DLD1 (cell line): ENCODE results near the gene LEFTY2.
"Not testable (repeated sequence)": the region's sequence is repeated elsewhere in the genome, so short reads cannot be mapped to it uniquely, and the experiment has no call there.

ENCODE experiments used
- in situ Hi-C: cut with HindIII; loops from 2 replicates; pipeline ENCODE4 v1.10.0; 2017; ENCODE audit warnings: low sequenced_read_pairs

LEFTY2 gene

GRCh38 chr1:225931270-225932136 is 9.5 kb downstream of the LEFTY2 start:
- in situ Hi-C loops = no loop called here

DNA sequence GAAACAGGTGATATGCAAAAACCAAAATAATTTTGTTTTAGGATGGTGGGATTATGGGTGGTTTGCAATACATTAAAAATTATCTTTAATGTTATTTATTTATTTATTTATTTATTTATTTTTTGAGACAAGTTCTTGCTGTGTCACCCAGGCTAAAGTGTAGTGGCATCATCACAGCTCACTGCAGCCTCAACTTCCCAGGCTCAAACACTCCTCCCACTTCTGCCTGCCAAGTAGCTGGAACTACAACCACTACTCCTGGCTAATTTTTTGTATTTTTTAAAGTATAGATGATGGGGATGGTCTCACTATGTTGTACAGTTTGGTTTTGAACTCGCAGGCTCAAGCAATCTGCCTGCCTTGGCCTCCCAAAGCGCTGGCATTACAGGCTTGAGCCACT is 10.5 kb downstream of the LEFTY2 start:
- in situ Hi-C loops = no loop called here

- in situ Hi-C loops = not testable (repeated sequence)
These were observed 11.6 kb downstream of the LEFTY2 start for GRCh38 chr1:225929462-225929861.

GRCh38 chr1:225928186-225929175 is 12.5 kb downstream of the LEFTY2 start:
- in situ Hi-C loops = no loop called here

DNA sequence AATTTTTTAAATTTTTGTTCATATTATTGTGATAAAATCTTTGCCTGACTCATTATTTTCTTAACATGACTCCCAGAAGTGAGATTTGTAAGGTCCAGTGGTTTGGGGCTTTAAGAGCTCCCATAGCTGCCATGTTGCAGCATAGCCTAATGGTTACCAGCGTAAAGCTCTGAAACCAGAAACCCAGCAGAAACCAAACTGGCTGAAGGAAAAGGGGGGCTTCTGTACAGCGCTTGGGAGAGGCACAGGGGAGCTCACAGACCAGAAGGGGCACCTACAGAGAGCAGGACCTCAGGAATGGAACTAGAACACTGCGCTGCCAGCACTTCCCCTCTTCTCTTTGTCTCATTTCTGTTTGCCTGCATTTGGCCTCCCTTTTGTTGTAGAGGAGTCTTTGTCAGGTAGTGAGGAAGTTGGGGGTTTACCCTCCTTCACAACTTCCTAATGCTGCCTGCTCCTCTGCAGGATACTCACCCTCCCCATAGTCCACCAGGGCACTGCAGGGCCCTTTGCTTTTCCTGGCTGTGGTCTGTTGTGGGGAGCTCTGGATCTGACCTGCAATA is 14.4 kb downstream of the LEFTY2 start:
- in situ Hi-C loops = no loop called here

DNA sequence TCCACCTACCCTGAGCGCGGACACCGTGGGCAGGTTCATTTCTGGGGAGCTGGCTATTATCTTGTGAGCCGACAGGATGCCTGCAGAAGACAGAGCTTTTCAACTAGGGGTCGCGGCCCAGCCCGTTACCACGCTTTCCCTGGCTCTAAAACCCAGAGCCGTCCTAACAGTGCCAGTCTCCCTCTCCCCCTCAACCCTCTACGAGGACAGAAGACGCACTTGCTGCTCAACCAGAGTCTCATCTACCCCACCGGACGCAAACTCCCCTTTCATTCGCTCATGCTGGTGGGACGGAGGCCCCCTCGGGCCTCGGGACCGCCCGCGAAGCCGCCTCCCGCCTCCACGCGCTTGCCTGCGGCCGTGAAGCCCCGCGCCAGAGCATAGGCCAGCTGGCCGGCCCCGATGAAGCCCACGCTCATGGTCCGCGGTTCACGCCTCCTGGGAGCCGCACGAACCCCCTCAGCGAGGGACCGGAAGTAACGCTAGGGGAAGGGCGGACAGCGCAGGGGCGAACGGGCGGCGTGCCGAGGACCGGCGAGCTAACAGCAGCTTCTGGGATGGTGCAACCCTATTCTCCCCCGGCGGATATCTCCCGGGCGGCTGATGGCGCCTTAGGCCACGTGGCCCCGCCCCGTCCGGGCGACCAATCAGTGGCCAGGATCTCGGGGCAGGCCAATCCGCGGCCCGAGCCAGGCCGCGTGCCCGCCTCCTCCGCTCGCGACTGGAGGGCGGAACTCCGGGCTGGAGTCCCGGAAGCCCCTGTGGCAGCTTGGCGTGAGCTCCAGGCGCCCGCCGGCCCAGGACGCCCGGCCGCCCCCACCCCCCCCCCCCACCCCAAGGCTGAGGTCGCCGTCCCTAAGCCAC is 17.1 kb downstream of the LEFTY2 start, which contains the start of gene PYCR2:
Gene PYCR2, minus strand, starts transcription at position 559 of the 864 bp plus-strand sequence. Its CDS starts 140 bp downstream, at position 419.
- in situ Hi-C loops = no loop called here

DNA sequence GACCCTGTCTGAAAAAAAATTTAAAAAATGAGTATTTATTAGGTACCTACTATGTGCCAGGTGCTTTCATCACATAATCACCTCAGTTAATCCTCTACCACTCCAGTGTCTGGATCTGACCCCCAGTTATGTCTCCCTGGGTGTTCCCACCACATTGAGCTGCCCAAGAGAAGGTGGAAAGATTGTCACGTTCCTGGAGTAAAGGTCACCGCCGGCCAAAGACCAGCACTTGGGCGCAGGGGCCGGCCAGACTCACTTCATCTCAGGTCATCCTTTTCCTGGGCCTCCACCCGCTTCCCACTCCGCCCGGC is 17.7 kb downstream of the LEFTY2 start:
- in situ Hi-C loops = no loop called here

DNA sequence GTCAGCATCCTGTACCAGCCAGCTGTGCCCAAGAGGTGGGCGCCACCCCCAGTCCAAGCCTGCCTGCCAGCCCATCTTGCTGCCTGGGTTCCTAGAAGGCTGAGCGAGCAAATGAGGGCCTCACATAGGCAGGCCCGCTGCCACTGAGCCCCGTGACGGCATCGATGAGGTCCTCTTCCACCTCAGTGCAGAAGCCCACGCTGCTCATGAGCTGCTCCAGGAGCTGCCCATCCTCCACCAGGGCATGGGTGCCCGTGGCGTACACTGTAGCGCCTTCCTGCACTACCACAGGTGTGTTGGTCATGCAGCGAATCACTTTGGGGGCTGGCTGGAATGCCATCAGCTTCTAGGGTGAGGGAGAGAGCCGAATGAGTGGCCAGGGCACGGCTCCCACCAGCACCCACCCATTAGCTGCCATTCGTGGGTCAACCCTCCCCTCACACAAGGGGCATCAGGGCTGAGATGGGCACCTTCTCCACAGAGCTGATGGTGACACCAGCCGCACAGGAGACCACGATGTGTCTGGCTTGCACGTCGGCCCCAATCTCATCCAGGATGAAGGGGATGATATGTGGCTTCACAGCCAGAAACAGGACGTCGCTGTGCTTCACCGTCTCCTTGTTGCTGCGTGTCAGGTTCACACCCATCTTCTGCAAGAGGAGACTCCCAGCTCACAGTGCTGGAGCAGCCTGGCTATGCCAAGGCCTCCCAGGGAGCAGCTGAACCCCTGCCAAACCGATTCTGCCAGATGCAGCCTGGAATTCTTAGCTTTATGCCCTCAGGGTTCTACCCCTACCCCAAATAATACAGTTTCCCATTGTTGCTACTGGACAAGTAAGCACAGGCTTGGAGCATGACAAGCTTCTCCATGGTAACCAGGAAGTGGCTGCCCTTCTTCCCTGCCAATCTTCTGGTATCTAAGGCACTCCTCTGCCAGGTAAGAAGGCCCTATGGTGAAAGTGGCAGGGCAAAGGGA is 19.0 kb downstream of the LEFTY2 start:
- in situ Hi-C loops = no loop called here

DNA sequence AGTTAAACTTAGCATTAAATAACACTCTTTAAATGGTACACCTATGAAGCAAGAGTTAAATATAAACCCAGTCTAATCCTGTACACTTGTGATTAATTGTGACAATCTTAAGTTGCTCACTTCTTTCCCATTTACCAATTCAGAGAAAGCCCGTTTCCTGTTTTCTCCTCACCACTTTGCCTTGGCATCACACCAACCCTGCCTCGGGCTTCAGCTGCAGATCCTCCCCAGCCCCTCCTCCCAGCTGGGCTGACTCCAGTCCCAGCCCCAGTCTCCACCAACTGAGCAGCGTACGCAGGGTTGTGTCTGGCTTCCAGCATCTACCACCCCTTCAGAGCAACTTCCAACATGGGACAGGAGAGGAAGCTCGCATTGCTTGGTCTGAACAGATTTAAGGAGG is 21.1 kb downstream of the LEFTY2 start:
- in situ Hi-C loops = no loop called here

GRCh38 chr1:225918280-225918679 is 22.7 kb downstream of the LEFTY2 start:
- in situ Hi-C loops = no loop called here

DNA sequence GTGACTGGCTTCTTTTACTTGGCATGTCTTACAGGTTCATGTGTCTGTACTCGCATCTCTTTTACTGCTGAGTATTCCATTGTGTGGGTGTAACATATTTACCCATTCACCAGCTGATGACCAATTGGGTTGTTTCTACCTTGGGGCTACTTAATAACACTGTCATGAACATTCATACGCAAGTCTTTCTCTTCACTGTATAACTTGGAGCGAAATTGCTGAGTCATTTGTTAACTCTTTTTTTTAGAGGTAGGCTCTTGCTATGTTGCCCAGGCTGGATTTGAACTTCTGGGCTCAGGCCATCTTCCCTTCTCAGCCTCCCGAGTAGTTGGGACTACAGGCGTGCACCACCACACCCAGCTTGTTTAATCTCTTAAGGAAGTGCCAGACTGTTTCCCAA is 23.5 kb downstream of the LEFTY2 start:
- in situ Hi-C loops = no loop called here

DNA sequence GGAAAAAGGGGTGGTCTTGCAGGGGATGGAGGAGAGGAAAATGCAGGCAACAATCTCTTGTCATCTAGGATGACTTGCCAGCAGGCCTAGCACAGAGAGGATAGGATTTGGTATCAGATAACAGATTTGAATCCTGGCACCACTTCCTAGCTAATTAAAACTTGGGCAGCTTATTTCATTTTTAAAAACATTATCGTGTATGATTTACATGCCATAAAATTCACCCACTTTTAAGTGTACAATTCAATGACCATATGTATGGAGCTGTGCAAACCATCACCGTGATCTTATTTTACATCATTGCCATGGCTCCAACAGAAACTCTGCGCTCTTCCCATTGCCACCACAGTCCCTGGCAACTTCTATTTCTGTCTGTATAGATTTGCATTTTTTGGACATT is 23.9 kb downstream of the LEFTY2 start:
- in situ Hi-C loops = no loop called here

DNA sequence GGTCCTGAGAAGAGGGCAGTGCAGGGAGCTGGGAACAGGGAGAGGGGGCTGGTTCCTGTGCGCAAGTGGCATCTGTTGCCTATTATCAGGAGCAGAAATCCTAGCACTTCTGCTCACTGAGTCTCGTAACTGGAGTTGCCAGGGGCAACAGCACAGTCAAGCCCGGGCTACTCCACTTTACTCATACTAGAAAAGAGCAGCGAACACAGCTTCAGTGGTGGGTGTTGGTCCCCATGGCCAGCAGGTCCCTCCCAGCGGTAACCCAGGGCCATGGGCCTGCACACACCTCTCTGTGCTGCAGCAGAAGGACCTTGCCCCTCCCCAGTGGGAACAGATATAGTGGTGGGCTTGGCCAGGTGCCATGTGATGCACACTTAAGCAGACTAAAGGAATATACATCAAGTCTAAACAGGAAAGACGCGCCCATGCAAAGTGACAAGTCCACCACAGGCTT is 25.5 kb downstream of the LEFTY2 start:
- in situ Hi-C loops = no loop called here

DNA sequence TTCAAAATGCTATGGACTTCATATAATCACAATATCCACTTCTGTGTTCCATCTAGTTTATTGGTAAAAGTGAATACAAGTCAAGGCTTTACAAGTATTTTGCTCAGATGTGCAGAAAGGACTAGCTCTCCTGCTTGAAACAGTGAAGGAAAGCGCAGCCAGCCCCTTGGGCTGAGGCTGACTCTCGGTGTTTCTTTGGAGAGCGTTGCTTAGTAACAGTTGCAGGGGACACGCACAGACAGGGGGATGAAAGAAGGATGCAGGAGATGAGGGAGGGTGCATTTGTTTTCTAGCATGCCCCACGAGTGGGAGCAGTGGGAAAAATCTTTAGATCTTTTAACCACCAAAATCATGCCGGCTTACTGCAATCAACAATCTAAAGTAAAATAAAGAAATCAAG is 26.1 kb downstream of the LEFTY2 start:
- in situ Hi-C loops = no loop called here

DNA sequence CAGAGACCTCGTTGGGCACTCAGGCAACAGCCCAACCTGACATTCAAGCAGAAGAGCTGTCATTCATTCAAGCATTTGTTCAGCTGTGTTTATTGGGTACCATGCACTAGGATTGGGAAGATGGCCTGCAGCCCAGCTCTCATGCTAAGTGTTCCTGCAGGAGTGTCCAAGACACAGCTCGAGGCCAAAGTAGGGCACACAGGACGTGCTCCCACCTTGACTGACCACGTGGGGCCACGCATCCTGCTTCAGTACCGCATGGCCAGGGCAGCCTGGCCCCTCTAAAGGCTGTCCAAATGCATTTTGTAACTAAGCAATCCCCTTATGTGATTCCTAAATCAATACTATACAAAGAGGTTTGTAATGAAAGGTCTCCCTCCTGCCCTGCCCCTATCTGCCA is 26.6 kb downstream of the LEFTY2 start:
- in situ Hi-C loops = no loop called here

- in situ Hi-C loops = no loop called here
These were observed 29.6 kb downstream of the LEFTY2 start for GRCh38 chr1:225911191-225912130.

- in situ Hi-C loops = no loop called here
These were observed 31.5 kb downstream of the LEFTY2 start for GRCh38 chr1:225909477-225909876.

DNA sequence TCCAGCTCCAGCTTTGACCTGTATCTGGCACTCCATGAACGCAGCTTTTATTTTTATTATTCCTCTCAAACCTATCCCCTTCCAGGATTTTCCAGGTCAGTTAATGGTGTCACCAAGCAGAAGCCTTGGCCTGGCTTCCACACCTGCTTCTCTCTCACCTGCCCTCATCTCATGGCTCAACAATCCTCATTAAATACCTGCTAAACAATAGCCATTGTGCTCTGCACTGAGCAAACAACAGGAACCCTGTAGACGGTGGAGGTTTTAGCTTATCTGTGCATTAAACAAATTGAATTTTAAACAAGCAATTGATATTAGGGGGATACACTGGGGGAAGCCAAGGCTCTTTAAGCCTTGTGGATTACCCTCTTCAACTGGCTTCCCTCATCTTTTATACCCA is 32.2 kb downstream of the LEFTY2 start:
- in situ Hi-C loops = no loop called here
